Left renal pelvis (tissue), 4 donors: ENCODE data around the gene WDR38. TPM values are rescaled to one million over a fixed set of nuclear protein-coding genes. Genes with fewer than 3 reads are reported as not detected.
"Not testable (repeated sequence)": the region's sequence is repeated elsewhere in the genome, so short reads cannot be mapped to it uniquely, and the experiment has no call there.

Experiments used
- DNase-seq, 4 donors: peaks; one replicate each; pipeline ENCODE4 v3.0.0-alpha.2; 2013; ENCODE audit warnings: low read depth in 4 of 4, low spot score in 3 of 4
- polyA plus RNA-seq, 4 donors: library from polyadenylated mRNA; unstranded; fragments of 120-200 nt; gene quantifications; one replicate each; pipeline ENCODE4 v1.2.1, GENCODE V29; 2013; ENCODE audit not compliant: insufficient read length in 4 of 4

Gene WDR38
- polyA plus RNA-seq, 4 donors, result 0.11 to 0.60 (median 0.25) TPM

GRCh38 chr9:124831642-124832364, 21.5 kb upstream of the WDR38 start:
- DNase-seq, result no peak

- no peak for DNase-seq
Observed at GRCh38 chr9:124834591-124834990, 18.7 kb upstream of the WDR38 start.

DNA sequence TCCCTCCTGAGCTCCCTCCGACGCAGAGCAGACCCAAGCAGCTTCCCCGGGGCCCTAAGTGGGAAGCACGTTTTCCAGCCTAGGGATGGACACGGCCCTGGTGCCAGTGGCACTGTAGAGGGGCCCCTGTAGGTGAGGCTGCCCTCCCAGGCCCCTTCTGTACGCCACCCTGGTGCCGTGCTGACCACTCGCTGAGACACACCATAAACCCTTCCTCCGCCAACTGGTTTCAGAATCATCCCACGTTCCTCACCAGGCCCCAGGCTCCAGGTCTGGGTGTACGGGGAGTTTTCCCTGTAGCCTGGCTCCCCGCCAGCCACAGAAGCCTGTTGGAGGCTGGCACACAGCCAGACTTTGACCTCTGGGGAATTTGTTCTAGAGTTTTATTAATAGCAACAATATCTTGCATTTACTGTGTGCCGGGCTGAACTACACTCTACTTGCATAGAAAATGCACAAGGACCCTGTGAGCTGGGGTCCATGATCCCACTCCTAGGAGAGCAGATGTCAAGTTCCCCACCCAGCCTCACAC, 18.2 kb upstream of the WDR38 start:
- peak in 1 of 4 donors; percentile 55 for DNase-seq

- not testable (repeated sequence) for DNase-seq
Observed at GRCh38 chr9:124838132-124838531, 15.1 kb upstream of the WDR38 start.

DNA sequence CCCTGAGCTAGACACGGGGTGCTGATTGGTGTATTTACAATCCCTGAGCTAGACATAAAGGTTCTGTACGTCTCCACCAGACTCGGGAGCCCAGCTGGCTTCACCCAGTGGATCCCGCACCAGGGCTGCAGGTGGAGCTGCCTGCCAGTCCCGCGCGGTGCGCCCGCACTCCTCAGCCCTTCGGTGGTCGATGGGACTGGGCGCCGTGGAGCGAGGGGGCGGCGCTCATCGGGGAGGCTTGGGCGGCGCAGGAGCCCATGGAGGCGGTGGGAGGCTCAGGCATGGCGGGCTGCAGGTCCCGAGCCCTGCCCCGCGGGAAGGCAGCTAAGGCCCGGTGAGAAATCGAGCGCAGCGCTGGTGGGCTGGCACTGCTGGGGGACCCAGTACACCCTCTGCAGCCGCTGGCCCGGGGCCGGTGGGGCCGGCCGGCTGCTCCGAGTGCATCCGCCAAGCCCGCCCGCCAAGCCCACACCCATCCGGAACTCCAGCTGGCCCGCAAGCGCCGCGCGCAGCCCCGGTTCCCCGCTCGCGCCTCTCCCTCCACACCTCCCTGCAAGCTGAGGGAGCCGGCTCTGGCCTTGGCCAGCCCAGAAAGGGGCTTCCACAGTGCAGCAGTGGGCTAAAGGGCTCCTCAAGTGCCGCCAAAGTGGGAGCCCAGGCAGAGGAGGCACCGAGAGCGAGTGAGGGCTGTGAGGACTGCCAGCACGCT, 14.5 kb upstream of the WDR38 start:
- DNase-seq, result not testable (repeated sequence)

DNA sequence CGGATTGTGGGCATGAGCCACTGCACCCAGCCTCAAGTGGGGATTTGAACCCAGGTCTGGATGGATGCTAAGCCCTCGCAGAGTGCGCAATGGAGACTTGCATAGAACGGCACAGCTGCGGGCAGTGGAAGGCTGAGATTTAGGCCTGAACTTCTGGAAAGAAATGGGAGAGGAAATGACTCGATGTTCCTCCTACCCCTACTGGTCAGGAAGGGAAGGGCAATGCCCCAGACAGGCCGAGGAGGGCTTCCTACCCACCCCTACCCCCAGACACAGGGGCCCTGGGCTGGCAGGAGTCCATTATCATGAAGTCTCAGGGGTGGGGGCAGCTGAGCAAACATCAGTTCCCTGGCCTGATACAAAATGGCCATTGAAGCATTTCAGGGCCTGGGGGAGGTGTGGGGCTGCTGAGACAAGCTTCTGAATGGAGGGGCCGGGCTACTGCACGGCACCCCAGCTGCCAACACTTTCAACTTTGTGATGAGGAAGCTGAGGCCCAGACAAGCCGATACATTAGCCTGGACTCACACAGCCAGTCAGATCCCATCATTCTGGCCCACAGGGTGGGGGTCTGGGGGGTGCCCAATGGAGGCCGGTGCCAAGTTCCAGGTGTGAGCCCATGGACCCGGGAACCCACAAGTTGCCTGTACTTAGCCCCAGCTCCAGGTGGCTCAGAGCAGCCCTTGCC, 13.5 kb upstream of the WDR38 start:
- no peak for DNase-seq

DNA sequence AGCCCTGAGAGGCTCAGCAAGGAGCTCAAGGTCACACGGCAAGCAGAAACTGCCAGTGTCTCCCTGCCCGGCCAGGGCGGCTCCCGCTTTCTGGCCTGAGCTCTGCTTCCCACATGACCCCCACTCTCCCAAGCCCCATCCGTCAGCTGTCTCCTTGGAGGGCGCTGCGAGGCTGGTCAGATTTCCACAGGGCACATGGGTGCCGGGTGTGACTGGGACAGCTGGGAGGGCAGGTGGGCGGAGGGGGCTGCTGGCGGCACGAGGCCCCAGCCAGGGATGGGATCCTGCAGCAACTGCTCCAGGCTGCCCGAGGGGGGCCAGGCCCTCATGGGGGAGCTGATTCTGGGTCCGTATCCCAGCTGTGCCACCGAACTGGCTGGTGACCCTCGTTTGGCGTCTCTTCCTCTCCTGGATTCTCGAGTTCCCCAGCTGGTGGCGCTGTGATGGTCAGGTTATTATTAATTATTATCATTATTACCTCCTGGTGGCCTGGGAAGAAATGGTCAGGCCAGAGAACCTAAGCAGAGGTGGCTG, 12.9 kb upstream of the WDR38 start:
- no peak for DNase-seq

- no peak for DNase-seq
Observed at GRCh38 chr9:124841075-124841821, 12.0 kb upstream of the WDR38 start.

GRCh38 chr9:124843456-124844034, 9.7 kb upstream of the WDR38 start:
- DNase-seq, result no peak

- no peak for DNase-seq
Observed at GRCh38 chr9:124844291-124844690, 9.0 kb upstream of the WDR38 start.

DNA sequence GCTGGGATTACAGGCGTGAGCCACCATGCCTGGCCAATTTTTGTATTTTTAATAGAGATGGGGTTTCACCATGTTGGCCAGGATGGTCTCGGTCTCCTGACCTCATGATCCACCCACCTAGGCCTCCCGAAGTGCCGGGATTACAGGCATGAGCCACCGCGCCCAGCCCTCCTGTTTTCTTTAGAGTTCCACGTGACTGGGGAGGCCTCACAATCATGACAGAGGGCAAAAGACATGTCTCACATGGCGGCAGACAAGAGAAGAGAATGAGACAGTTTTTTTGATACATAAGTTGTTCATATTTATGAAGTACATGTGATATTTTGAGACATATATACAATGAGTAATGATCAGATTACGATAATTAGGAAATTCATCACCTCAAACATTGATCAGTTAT, 6.8 kb upstream of the WDR38 start:
- DNase-seq, result not testable (repeated sequence)

DNA sequence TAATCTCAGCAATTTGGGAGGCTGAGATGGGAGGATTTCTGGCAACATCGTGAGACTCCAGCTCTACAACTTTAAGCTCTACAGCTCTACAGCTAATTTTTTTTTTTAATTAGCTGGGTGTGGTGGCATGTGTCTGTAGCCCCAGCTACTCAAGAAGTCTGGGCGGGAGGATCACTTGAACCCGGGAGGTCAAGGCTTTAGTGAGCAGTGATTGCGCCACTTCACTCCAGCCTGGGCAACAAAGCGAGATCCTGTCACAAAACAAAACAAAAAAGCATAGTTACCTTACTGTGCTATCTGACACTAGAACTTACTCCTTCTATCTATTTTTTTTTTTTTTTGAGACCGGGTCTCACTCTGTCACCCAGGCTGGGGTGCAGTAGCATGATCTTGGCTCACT, 6.3 kb upstream of the WDR38 start:
- DNase-seq, result no peak

DNA sequence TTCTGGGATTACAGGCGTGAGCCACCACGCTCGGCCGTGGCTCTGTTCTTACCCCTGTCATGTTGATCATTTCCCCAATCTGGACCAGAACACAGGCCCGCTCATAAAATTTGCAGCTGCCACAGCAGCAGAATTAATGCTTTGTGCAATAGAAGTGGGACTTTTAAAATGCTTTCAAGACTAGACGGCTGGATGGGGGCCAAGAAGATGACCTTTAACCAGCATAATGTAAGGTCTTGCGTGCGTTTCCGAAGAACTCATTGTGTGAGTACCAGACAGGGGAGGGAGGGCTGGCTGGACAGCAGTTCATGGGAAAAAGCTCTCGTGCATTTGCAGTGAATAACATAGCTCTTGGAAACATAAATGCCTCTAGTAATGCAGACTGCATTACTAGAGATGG, 3.5 kb upstream of the WDR38 start:
- no peak for DNase-seq

GRCh38 chr9:124852121-124852828, 985 bp upstream of the WDR38 start:
- DNase-seq, result no peak

DNA sequence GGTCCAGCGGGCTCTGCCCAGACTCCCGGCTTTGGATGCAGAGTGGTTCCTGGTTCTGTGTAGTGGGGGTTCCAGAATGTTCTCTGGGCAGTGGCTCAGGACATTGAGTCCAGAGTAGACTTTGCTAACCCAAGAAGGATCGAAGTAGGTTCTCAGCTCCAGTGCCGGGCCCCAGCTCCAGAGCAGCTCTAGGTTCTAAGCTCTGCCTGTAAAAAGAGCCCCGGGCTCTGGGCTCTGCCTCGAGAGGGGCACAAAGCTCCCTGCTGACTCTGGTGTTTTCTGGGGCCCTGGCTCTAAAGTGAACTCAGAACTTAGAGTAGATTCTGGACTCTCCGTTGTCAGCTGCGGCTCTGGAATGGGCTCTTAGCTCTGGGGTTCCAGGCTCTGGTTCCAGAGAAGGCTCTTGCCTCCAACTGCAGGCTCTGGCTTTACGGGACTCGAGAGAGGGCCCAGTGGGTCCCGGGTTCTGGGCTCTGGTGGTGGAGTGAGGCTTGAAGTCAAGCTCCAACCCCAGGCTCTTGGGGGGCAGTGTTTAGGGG, 414 bp downstream of the WDR38 start:
- no peak for DNase-seq

DNA sequence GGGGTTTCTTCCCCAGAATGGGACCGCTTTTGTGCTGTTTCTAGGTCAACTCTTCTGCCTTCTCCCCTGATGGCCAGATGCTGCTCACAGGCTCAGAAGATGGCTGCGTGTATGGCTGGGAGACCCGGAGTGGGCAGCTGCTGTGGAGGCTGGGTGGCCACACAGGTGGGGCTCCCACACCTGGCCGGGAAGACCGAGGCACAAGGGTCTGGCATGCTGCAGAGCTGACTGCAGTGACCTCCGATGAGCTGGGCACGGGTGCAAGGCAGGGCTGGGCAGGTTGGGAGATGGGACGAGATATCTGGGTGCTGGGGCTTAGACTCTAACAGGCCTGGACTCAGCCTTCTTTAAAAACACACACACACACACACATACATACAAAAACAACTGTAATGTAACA, 901 bp downstream of the WDR38 start:
- no peak for DNase-seq

DNA sequence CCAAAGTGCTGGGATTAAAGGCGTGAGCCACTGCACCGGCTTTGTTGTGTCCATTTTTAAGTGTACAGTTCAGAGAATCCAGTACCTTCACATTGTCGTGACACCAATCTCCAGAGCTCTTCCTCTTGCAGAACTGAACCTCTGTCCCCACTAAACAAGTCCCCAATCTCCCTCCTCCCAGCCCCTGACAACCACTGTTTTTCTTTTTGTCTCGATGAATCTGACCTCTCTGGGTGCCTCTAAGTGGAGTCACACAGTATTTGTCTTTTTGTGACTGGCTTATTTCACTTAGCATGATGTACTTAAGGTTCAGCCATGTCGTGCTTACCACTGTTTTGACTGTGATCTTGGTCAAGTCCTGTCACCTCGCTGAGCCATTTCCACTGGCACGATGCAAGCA, 1.6 kb downstream of the WDR38 start:
- DNase-seq, result no peak

- DNase-seq, result no peak
Observed at GRCh38 chr9:124855566-124855943, 2.3 kb downstream of the WDR38 start.
